ENCODE measurements around the gene TCTN2. TPM values are rescaled to one million over a fixed set of nuclear protein-coding genes. Genes with fewer than 3 reads are reported as not detected.

The TCTN2 gene
- total and polyA plus RNA-seq, 9 of the 15 experiments (the other 6 are each of a cell fraction or from before 2014, with no cell fraction given): 0.58 to 5.5 (median 3.6) TPM

DNA sequence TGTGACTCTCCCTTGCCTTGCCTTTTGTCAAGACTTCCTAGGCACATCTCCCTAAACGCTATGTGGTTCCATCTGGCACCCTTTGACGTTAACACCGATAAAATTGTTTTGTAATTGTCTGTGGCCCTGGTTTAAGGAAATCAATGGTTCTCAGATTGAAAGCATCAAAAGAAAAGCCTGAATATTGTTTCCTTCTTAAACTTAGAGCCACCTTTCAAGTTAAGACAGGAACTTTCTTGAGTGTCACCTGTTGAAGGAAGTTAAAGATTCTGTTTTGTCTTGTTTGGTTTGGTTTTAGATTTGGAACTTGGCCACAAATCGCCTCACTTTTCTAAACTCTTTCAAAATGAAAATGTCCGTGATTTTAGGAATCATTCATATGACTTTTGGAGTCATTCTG, 76.4 kb downstream of the TCTN2 start:
- H3K9me3 ChIP-seq (replicated peaks; ENCODE audit: control insufficient read depth, insufficient read depth, low read depth, low read length): no peaks in the 10 kb centered on the region
- H3K4me2 ChIP-seq (ENCODE audit: insufficient read depth, low read length): no peak overlapping the region
- ChIA-PET CTCF (ENCODE audit: low intra/inter-chr PET ratio) (interaction anchor here (0.5 kb wide), 1 partner anchor 398 kb away, joined by 3 read pairs; no protein-coding TSS in a partner anchor), POLR2A (interaction anchor here (0.6 kb wide), 1 partner anchor 494 kb away, joined by 3 read pairs; no protein-coding TSS in a partner anchor)
- no peaks in the 10 kb centered on the region for H3K79me2 ChIP-seq (ENCODE audit: control insufficient read depth, insufficient read depth, low read length)
- intact Hi-C loops (cut with micrococcal nuclease): no loop called here
- ATAC-seq (no peak), FAIRE-seq (no peak), DNase-seq (ENCODE audit: extremely low read depth in 1 of 4, low spot score in 3 of 4) (no peak)
- H3K4me1 ChIP-seq (replicated peaks in 1 of 2; ENCODE audit: control insufficient read depth in 2 of 2, insufficient read depth in 2 of 2, low read length in 2 of 2): peaks cover 0 to 12% of the 10 kb centered on the region in 2 experiments; a peak in 4 of 5 replicates
- H2AFZ ChIP-seq (ENCODE audit: low read depth, low read length): no peak overlapping the region
- no peak for TF ChIP-seq GABPB1 (CRISPR knock-in tag; IDR thresholded peaks at IDR 0.05)
- no peak for TF ChIP-seq L3MBTL2 (IDR thresholded peaks at IDR 0.05)
- TF ChIP-seq, protein P1, sequence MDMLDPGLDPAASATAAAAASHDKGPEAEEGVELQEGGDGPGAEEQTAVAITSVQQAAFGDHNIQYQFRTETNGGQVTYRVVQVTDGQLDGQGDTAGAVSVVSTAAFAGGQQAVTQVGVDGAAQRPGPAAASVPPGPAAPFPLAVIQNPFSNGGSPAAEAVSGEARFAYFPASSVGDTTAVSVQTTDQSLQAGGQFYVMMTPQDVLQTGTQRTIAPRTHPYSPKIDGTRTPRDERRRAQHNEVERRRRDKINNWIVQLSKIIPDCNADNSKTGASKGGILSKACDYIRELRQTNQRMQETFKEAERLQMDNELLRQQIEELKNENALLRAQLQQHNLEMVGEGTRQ (CRISPR knock-in tag; IDR thresholded peaks at IDR 0.05): no peak
- TF ChIP-seq SMARCA5 (IDR thresholded peaks at IDR 0.05): no peak
- no peak for TF ChIP-seq FOXA1 (IDR thresholded peaks at IDR 0.05; ENCODE audit: borderline replicate concordance)
- TF ChIP-seq TEAD1 (CRISPR knock-in tag; IDR thresholded peaks at IDR 0.05): no peak
- no peak for TF ChIP-seq MECOM (CRISPR knock-in tag; IDR thresholded peaks at IDR 0.05)
- no peak for TF ChIP-seq EP300 (IDR thresholded peaks at IDR 0.05; ENCODE audit: low read length)
- TF ChIP-seq ARID2 (IDR thresholded peaks at IDR 0.05): no peak
- TF ChIP-seq CXXC5 (CRISPR knock-in tag; IDR thresholded peaks at IDR 0.05): no peak
- H3K27ac ChIP-seq (ENCODE audit: extremely low read depth, low read depth, low read length): no peak overlapping the region
- no peak overlapping the region for H3K4me3 ChIP-seq
- H3K27me3 ChIP-seq (ENCODE audit: control insufficient read depth in 2 of 2, insufficient read depth in 2 of 2, low read length in 2 of 2): no peaks in the 10 kb centered on the region
- H3K36me3 ChIP-seq (ENCODE audit: control insufficient read depth, insufficient read depth, low read length): peaks cover 83% of the 10 kb centered on the region
- no TSS peak for BruUV-seq (replicated peaks)
- no peaks in the 10 kb centered on the region for H3K9me1 ChIP-seq (ENCODE audit: control insufficient read depth, insufficient read depth, low read length)
- in situ Hi-C loops (cut with MboI): no loop called here
- H3K9ac ChIP-seq (ENCODE audit: insufficient read depth in 1 of 2, low read depth in 2 of 2, low read length in 2 of 2): no peak overlapping the region
- 74% methylated on average over 5 of the region's 5 CpGs for WGBS (ENCODE audit: insufficient coverage, low coverage, missing lambda C conversion rate)
- H4K20me1 ChIP-seq (replicated peaks; ENCODE audit: control insufficient read depth, insufficient read depth, low read length): no peaks in the 10 kb centered on the region

Data from K562 (cell line).